CD14-positive monocyte (primary cell): ENCODE data around the gene LYVE1. TPM values are rescaled to one million over a fixed set of nuclear protein-coding genes. Genes with fewer than 3 reads are reported as not detected.
A peak's percentile ranks its signal among the peaks of the same experiment; 100 is the strongest.

Experiments
- DNase-seq, 3 donors: peaks; one replicate each; pipeline ENCODE4 v3.0.0-alpha.2; 2011 to 2022
- H2AFZ ChIP-seq: 2 replicates; pipeline ENCODE4 v1.6.0; 2012; ENCODE audit warnings: mild to moderate bottlenecking, low read depth, low read length, inconsistent platforms; ENCODE audit not compliant: insufficient read depth, poor library complexity, severe bottlenecking
- H3K27ac ChIP-seq, 2 donors: 1 replicate in 1 of 2; 2 replicates in 1 of 2; pipeline ENCODE4 v1.5.1; 2012 to 2013; ENCODE audit warnings: low read length in 2 of 2, control low read depth in 1 of 2, inconsistent platforms in 1 of 2, low read depth in 1 of 2, mild to moderate bottlenecking in 1 of 2
- H3K27me3 ChIP-seq, 2 donors: one replicate each; pipeline versions ENCODE4 v1.6.0 to v1.6.1; 2011 to 2013; ENCODE audit warnings: low read length in 2 of 2; ENCODE audit not compliant: control insufficient read depth in 2 of 2, insufficient read depth in 2 of 2
- H3K36me3 ChIP-seq, 2 donors: replicated peaks in 1 of 2; 1 replicate in 1 of 2; 2 replicates in 1 of 2; pipeline versions ENCODE4 v1.5.1 to v1.6.1; 2012 to 2013; ENCODE audit warnings: low read length in 2 of 2, control low read depth in 1 of 2, inconsistent platforms in 1 of 2, mild to moderate bottlenecking in 1 of 2; ENCODE audit not compliant: insufficient read depth in 2 of 2, control insufficient read depth in 1 of 2
- H3K4me1 ChIP-seq, 2 donors: 1 replicate in 1 of 2; 2 replicates in 1 of 2; pipeline versions ENCODE4 v1.5.1 to v1.6.1; 2012 to 2013; ENCODE audit warnings: low read length in 2 of 2, control low read depth in 1 of 2, inconsistent platforms in 1 of 2, mild to moderate bottlenecking in 1 of 2, moderate library complexity in 1 of 2; ENCODE audit not compliant: insufficient read depth in 2 of 2, control insufficient read depth in 1 of 2
- H3K4me2 ChIP-seq: replicated peaks from 2 replicates; pipeline ENCODE3; 2012; ENCODE audit warnings: low read length, moderate library complexity, mild to moderate bottlenecking; ENCODE audit not compliant: poor library complexity, severe bottlenecking; ENCODE audit errors: extremely low read depth
- H3K4me3 ChIP-seq, 3 experiments: fragments of 200-600 bp in 1 of 3; sonication (generic) in 1 of 3; replicated peaks in 1 of 3; 1 replicate in 2 of 3; 2 replicates in 1 of 3; pipeline ENCODE4 v1.5.1; 2011 to 2013; ENCODE audit warnings: low read length in 3 of 3, mild to moderate bottlenecking in 3 of 3, control low read depth in 2 of 3, low read depth in 2 of 3, inconsistent platforms in 1 of 3, moderate library complexity in 1 of 3
- H3K79me2 ChIP-seq: 2 replicates; pipeline ENCODE4 v1.6.0; 2012; ENCODE audit warnings: mild to moderate bottlenecking, control low read depth, inconsistent platforms, low read length, moderate library complexity; ENCODE audit not compliant: insufficient read depth
- H3K9ac ChIP-seq: 2 replicates; pipeline ENCODE4 v1.6.0; 2017; ENCODE audit warnings: low read length, mild to moderate bottlenecking; ENCODE audit not compliant: insufficient read depth, poor library complexity, severe bottlenecking
- H3K9me3 ChIP-seq, 2 donors: replicated peaks in 1 of 2; 1 replicate in 1 of 2; 2 replicates in 1 of 2; pipeline versions ENCODE4 v1.5.1 to v1.6.1; 2012 to 2013; ENCODE audit warnings: low read length in 2 of 2, control low read depth in 1 of 2; ENCODE audit not compliant: control insufficient read depth in 1 of 2, insufficient read depth in 1 of 2
- H4K20me1 ChIP-seq: 2 replicates; pipeline ENCODE4 v1.6.0; 2012; ENCODE audit warnings: mild to moderate bottlenecking, low read length, control low read depth, moderate library complexity; ENCODE audit not compliant: insufficient read depth
- H3K27ac Mint-ChIP-seq, 7 donors: one replicate each; pipeline ENCODE4 v1.8.0; 2020; ENCODE audit warnings: mild to moderate bottlenecking in 7 of 7, mixed read lengths in 7 of 7, moderate library complexity in 6 of 7, inconsistent platforms in 2 of 7
- H3K27me3 Mint-ChIP-seq, 3 donors: one replicate each; pipeline ENCODE4 v1.8.0; 2021 to 2022; ENCODE audit warnings: low read depth in 3 of 3, mild to moderate bottlenecking in 3 of 3, mixed read lengths in 3 of 3, moderate library complexity in 3 of 3, inconsistent platforms in 1 of 3
- H3K36me3 Mint-ChIP-seq, 2 donors: one replicate each; pipeline ENCODE4 v1.8.0; 2020; ENCODE audit warnings: mixed read lengths in 2 of 2, inconsistent platforms in 1 of 2, mild to moderate bottlenecking in 1 of 2
- H3K4me1 Mint-ChIP-seq: one replicate; pipeline ENCODE4 v1.8.0; 2020; ENCODE audit warnings: mild to moderate bottlenecking, mixed read lengths
- H3K4me3 Mint-ChIP-seq, 2 donors: one replicate each; pipeline ENCODE4 v1.8.0; 2020; ENCODE audit warnings: mild to moderate bottlenecking in 2 of 2, mixed read lengths in 2 of 2, moderate library complexity in 1 of 2
- H3K9me3 Mint-ChIP-seq, 7 donors: one replicate each; pipeline ENCODE4 v1.8.0; 2020 to 2022; ENCODE audit warnings: mixed read lengths in 7 of 7, mild to moderate bottlenecking in 6 of 7, moderate library complexity in 6 of 7, inconsistent platforms in 2 of 7
- WGBS: methylation state at CpG from one replicate; pipeline ENCODE4 v1.1.5; 2013; ENCODE audit warnings: missing lambda C conversion rate; ENCODE audit not compliant: insufficient coverage; 5-methylcytosine and 5-hydroxymethylcytosine counted together
- intact Hi-C, 2 donors: fragments of 100-400 bp; cut with micrococcal nuclease; formaldehyde crosslinking; loops; one replicate each; pipeline versions ENCODE4 v1.15.0 to v1.15.1; 2023
- polyA plus RNA-seq, 3 donors: library from polyadenylated mRNA; depleted of rRNA in 1 of 3; unstranded in 2 of 3; stranded (reverse) in 1 of 3; fragments of 300-500 nt in 2 of 3; fragments of >200 nt in 1 of 3; fragmentation: Illumina TruSeq in 2 of 3; gene quantifications; 1 replicate in 2 of 3; 2 replicates in 1 of 3; pipeline ENCODE4 v1.2.3, GENCODE V29; 2012 to 2021
- TF ChIP-seq, protein P1 (sequence below): fragments of 200-600 bp; IDR thresholded peaks from one replicate; pipeline ENCODE4 v1.8.0; 2022; ENCODE audit warnings: antibody characterized with exemption, mild to moderate bottlenecking

LYVE1 gene
- polyA plus RNA-seq, 3 donors, result 0.07 to 0.31 TPM; not detected in 1

DNA sequence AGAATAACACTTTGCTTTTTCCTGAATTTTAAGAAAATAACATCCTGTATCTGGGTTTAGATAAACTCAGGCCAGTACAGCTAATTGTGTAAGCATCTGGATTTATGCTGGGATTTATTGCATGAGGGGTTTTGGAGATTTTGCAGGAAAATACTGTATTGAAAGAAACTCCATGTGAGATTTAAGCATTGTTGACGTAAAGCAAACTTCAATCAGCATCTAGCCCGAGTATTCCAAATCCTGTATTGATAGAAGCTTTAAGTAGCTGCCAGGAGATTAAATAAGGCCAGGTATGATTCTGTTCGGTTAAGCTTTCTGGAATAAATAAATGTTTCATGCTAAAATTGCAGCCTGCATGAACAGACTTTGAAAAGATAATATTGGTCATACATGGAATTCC, 36.3 kb upstream of the LYVE1 start:
- H3K9ac ChIP-seq, result peak overlapping the region; percentile 22
- peak overlapping the region; percentile 60 to 95 for H3K27ac ChIP-seq
- no peaks in the 10 kb centered on the region for H3K27me3 ChIP-seq
- H3K27me3 Mint-ChIP-seq, result peaks cover 0 to 2% (median 1%) of the 10 kb centered on the region in 3 donors
- TF ChIP-seq, protein P1, sequence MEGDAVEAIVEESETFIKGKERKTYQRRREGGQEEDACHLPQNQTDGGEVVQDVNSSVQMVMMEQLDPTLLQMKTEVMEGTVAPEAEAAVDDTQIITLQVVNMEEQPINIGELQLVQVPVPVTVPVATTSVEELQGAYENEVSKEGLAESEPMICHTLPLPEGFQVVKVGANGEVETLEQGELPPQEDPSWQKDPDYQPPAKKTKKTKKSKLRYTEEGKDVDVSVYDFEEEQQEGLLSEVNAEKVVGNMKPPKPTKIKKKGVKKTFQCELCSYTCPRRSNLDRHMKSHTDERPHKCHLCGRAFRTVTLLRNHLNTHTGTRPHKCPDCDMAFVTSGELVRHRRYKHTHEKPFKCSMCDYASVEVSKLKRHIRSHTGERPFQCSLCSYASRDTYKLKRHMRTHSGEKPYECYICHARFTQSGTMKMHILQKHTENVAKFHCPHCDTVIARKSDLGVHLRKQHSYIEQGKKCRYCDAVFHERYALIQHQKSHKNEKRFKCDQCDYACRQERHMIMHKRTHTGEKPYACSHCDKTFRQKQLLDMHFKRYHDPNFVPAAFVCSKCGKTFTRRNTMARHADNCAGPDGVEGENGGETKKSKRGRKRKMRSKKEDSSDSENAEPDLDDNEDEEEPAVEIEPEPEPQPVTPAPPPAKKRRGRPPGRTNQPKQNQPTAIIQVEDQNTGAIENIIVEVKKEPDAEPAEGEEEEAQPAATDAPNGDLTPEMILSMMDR, result no peak
- H3K79me2 ChIP-seq, result no peaks in the 10 kb centered on the region
- H3K27ac Mint-ChIP-seq, result peak overlapping the region; percentile 94 to 99 (median 97)
- DNase-seq, result no peak
- peaks cover 14 to 22% of the 10 kb centered on the region in 2 donors for H3K36me3 Mint-ChIP-seq
- H3K4me3 Mint-ChIP-seq, result peak overlapping the region in 1 of 2 donors; percentile 88
- peaks cover 100% of the 10 kb centered on the region in 2 donors for H3K4me1 ChIP-seq
- H3K36me3 ChIP-seq, result no peaks in the 10 kb centered on the region
- peak overlapping the region; percentile 44 for H2AFZ ChIP-seq
- peaks cover 99% of the 10 kb centered on the region for H3K4me1 Mint-ChIP-seq
- intact Hi-C loops, result loop anchor here in 1 of 2 donors (5.0 kb wide), 1 partner anchor 53 kb away; no protein-coding TSS in a partner anchor
- H3K4me2 ChIP-seq, result peak overlapping the region; percentile 84
- H3K4me3 ChIP-seq, result peak overlapping the region in 1 of 3 experiments; percentile 76
- H3K9me3 ChIP-seq, result no peaks in the 10 kb centered on the region
- peaks cover 0 to 2% (median 0%) of the 10 kb centered on the region in 7 donors for H3K9me3 Mint-ChIP-seq
- WGBS, result no CpG with 5 or more reads among the region's 3 CpGs
- H4K20me1 ChIP-seq, result no peaks in the 10 kb centered on the region

DNA sequence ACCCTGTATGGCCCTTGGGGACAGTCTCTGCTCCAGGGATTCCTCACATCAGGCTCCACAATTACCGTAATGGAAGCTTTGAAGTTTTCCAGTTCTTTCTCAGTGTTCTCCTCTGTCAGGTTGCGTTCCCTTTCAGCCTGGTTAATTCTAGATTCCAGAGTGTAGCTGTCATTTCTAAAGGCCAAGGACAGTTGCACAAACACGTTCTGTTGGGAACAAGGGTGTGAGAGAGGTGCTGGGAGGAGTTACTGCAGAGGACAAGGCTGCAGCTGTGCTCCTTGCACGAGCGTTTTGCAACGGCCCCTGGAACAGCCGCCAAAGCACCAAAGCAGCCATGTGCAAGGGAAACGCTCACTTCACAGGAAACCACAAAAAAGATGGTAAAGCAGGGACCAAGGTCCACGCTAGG, 35.9 kb upstream of the LYVE1 start:
- WGBS, result 7% methylated on average over 8 of the region's 9 CpGs
- Mint-ChIP-seq H3K27me3 (peaks cover 0 to 2% (median 1%) of the 10 kb centered on the region in 3 donors), H3K9me3 (peaks cover 0 to 2% (median 0%) of the 10 kb centered on the region in 7 donors), H3K36me3 (peaks cover 18 to 23% of the 10 kb centered on the region in 2 donors), H3K4me3 (peak overlapping the region in 1 of 2 donors; percentile 88), H3K4me1 (peaks cover 99% of the 10 kb centered on the region), H3K27ac (peak overlapping the region; percentile 83 to 99 (median 94))
- Histone ChIP-seq H3K36me3 (no peaks in the 10 kb centered on the region), H3K9me3 (no peaks in the 10 kb centered on the region), H2AFZ (peak overlapping the region; percentile 44), H3K4me3 (peak overlapping the region in 1 of 3 experiments; percentile 76), H3K4me2 (peak overlapping the region; percentile 84), H3K9ac (peak overlapping the region; percentile 22), H4K20me1 (no peaks in the 10 kb centered on the region), H3K79me2 (no peaks in the 10 kb centered on the region), H3K27me3 (no peaks in the 10 kb centered on the region), H3K27ac (peak overlapping the region; percentile 60 to 95), H3K4me1 (peaks cover 100% of the 10 kb centered on the region in 2 donors)
- DNase-seq, result no peak
- TF ChIP-seq, protein P1, result no peak
- intact Hi-C loops, result no loop called here
